Colonic mucosa (tissue), 4 donors: ENCODE results near the gene RACGAP1. TPM values are rescaled to one million over a fixed set of nuclear protein-coding genes. Genes with fewer than 3 reads are reported as not detected.
"Not testable (repeated sequence)": the region's sequence is repeated elsewhere in the genome, so short reads cannot be mapped to it uniquely, and the experiment has no call there.

ENCODE experiments used
- DNase-seq: peaks from one replicate; pipeline ENCODE4 v3.0.0-alpha.2; 2020
- H3K27ac ChIP-seq: fragments of 200-600 bp; one replicate; pipeline ENCODE4 v1.8.0; 2021
- H3K27me3 ChIP-seq: fragments of 200-600 bp; one replicate; pipeline ENCODE4 v1.8.0; 2021
- H3K36me3 ChIP-seq: fragments of 200-600 bp; one replicate; pipeline ENCODE4 v1.8.0; 2021
- H3K4me1 ChIP-seq: fragments of 200-600 bp; one replicate; pipeline ENCODE4 v1.8.0; 2021; ENCODE audit warnings: mild to moderate bottlenecking
- H3K4me3 ChIP-seq: fragments of 200-600 bp; one replicate; pipeline ENCODE4 v1.8.0; 2021
- H3K9ac ChIP-seq, 2 donors: one replicate each; pipeline ENCODE4 v1.7.0; 2013; ENCODE audit warnings: control low read depth in 2 of 2, low read depth in 2 of 2, low read length in 2 of 2
- H3K9me3 ChIP-seq: fragments of 200-600 bp; one replicate; pipeline ENCODE4 v1.8.0; 2021
- intact Hi-C: fragments of 100-400 bp; cut with DNase I; formaldehyde crosslinking; loops from one replicate; pipeline ENCODE4 v1.14.1; 2022
- total RNA-seq, 2 donors: library from RNA; stranded (reverse); fragmentation: NEBNext Ultra II Directional in 1 of 2; extraction: Animal tissue kit (Norgen Biotek cat#: 25700) in 1 of 2; gene quantifications; one replicate each; pipeline ENCODE4 v1.2.1, GENCODE V29; 2021
- TF ChIP-seq, protein P1 (sequence below): fragments of 200-600 bp; IDR thresholded peaks from one replicate; pipeline ENCODE4 v1.8.0; 2022; ENCODE audit warnings: antibody characterized with exemption, mild to moderate bottlenecking
- donor health status: healthy.
- donor health status: DM: no; HTN: no; CAD: no.
- donor health status: DM: no; HTN: no; CAD: no.

RACGAP1 gene
- total RNA-seq, 2 donors from 2014 or later, result 36.2 to 83.8 TPM

DNA sequence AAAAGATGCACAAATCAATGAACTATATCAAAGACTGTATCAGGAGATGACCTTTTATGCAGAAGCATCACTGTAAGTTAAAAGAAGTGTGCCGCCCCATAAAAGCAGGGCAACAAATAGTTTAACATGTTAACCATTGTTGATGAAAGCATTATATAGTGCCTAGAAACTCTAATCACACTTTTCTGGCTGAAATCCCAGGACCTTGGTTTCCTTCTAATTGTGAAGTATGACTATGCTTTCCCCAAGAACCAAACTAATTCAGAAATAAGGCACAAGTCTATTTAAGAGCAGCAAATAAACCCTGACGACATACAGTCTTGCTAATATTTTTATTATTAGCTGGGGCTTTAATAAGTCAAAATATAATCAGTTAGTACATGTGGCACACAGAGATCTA, 21.7 kb downstream of the RACGAP1 start:
- intact Hi-C loops, result no loop called here
- no peaks in the 10 kb centered on the region for H3K36me3 ChIP-seq
- H3K9me3 ChIP-seq, result no peaks in the 10 kb centered on the region
- H3K4me3 ChIP-seq, result no peak overlapping the region
- H3K4me1 ChIP-seq, result no peaks in the 10 kb centered on the region
- H3K9ac ChIP-seq, result no peak overlapping the region
- TF ChIP-seq, protein P1, sequence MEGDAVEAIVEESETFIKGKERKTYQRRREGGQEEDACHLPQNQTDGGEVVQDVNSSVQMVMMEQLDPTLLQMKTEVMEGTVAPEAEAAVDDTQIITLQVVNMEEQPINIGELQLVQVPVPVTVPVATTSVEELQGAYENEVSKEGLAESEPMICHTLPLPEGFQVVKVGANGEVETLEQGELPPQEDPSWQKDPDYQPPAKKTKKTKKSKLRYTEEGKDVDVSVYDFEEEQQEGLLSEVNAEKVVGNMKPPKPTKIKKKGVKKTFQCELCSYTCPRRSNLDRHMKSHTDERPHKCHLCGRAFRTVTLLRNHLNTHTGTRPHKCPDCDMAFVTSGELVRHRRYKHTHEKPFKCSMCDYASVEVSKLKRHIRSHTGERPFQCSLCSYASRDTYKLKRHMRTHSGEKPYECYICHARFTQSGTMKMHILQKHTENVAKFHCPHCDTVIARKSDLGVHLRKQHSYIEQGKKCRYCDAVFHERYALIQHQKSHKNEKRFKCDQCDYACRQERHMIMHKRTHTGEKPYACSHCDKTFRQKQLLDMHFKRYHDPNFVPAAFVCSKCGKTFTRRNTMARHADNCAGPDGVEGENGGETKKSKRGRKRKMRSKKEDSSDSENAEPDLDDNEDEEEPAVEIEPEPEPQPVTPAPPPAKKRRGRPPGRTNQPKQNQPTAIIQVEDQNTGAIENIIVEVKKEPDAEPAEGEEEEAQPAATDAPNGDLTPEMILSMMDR, result no peak
- no peak for DNase-seq
- no peaks in the 10 kb centered on the region for H3K27me3 ChIP-seq
- no peak overlapping the region for H3K27ac ChIP-seq

DNA sequence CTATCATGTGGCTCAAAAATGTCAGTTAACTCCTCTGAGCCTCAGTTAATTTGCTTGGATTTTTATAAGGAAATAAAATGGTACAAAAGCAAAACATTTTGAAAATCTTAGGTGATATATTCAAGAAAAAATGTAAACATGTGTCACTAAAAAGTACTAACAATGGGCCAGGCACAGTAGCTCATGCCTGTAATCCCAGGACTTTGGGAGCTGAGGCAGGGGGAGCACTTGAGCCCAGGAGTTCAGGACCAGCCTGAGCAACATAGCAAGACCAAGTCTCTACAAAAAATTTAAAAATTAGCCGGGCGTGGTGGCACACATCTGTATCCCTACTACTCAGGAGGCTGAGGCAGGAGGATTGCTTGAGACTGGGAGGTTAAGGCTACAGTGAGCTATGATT, 26.8 kb downstream of the RACGAP1 start:
- Histone ChIP-seq H3K9me3 (no peaks in the 10 kb centered on the region), H3K27me3 (no peaks in the 10 kb centered on the region), H3K27ac (no peak overlapping the region), H3K4me1 (no peaks in the 10 kb centered on the region), H3K36me3 (no peaks in the 10 kb centered on the region), H3K4me3 (no peak overlapping the region), H3K9ac (no peak overlapping the region)
- intact Hi-C loops, result no loop called here
- TF ChIP-seq, protein P1, result no peak
- no peak for DNase-seq

DNA sequence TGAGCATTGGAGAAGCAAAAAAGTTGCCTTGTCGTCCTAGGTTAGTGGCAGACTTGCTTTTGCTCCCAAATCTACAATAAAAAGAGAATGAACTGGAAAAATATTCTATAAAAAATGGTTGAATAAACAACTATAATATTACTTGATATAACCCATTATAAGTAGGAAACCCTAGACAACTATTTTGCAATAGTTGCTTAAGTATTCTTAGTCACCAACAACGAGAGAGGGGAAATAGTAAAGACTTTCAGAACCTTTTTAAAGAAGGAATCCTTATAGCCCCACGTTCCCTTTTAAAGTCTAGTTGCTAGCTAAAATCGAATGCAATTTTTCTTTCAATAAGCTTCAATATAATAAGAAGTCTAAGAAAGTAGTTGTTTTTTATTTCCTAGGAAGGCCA, 35.0 kb downstream of the RACGAP1 start:
- no peaks in the 10 kb centered on the region for H3K9me3 ChIP-seq
- intact Hi-C loops, result no loop called here
- H3K4me1 ChIP-seq, result no peaks in the 10 kb centered on the region
- no peak for DNase-seq
- H3K4me3 ChIP-seq, result no peak overlapping the region
- no peaks in the 10 kb centered on the region for H3K36me3 ChIP-seq
- H3K27ac ChIP-seq, result no peak overlapping the region
- H3K9ac ChIP-seq, result no peak overlapping the region
- TF ChIP-seq, protein P1, result no peak
- no peaks in the 10 kb centered on the region for H3K27me3 ChIP-seq

DNA sequence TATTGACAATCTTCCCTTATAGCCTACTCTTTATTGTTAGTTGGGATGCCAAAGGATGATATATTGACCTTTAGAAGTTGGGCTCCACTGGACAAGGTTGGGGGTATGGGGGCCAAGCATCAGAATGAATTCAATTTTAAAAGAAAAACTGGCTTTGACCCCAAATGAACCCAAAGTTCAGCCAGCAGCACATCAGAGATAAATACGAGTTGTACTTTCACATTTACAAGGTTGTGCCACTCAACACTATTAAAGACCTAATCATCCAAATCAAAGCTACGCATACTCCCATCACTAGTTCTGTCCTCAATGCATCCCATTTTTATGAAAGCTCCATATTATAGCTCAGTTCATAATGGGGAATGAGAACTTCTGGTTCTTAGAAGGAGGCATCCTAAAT, 35.9 kb downstream of the RACGAP1 start:
- H3K27ac ChIP-seq, H3K9ac ChIP-seq, H3K36me3 ChIP-seq, DNase-seq, intact Hi-C loops, H3K9me3 ChIP-seq, H3K4me3 ChIP-seq, H3K4me1 ChIP-seq, H3K27me3 ChIP-seq: not testable (repeated sequence)

DNA sequence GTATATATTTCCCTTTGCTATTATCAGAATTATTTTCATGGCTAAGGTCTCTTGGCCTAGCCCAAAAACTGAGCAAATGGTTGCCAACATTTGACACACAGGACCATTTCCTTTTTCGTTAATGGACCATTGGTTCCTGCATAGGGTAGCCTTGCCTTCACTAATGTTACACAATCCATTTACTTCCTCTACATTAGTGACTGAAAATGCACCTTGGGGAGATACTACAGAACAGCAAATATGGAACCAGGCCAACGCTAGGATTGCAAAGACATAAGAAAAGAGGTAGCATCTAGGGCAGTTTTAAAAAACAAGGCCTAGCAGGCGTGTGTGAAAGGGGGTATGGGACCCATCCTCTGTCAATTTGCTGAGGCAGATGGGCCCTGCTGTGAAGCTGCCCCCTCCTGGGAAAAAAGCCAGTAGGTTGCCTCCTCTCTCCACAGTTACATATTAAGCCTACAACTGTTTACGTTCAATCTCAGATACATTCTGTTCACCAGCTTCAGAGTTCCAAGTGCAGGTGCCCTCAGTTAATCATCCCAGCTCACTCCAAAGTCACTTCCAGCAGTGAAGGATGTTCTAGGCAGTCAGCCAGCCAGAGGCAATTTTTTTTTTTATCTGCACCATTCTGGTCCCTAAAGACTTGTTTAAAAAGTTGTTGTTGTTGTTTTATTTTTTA, 37.5 kb downstream of the RACGAP1 start:
- H3K27me3 ChIP-seq, result no peaks in the 10 kb centered on the region
- H3K9me3 ChIP-seq, result no peaks in the 10 kb centered on the region
- DNase-seq, result no peak
- H3K9ac ChIP-seq, result no peak overlapping the region
- H3K36me3 ChIP-seq, result no peaks in the 10 kb centered on the region
- H3K27ac ChIP-seq, result no peak overlapping the region
- H3K4me3 ChIP-seq, result no peak overlapping the region
- intact Hi-C loops, result no loop called here
- H3K4me1 ChIP-seq, result no peaks in the 10 kb centered on the region
- TF ChIP-seq, protein P1, result no peak

DNA sequence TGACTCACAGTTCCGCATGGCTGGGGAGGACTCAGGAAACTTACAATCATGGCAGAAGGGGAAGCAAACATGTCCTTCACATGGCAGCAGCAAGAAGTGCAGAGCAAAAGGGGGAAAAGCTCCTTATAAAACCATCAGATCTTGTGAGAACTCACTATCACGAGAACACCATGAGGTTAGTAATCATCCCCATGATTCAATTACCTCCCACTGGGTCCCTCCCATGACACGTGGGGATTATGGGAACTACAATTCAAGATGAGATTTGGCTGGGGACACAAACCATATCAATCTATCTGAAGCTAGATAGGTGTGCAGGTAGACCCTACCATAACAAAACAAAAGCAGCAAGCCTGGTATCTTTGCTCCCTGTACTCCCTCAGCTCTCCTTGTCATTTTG, 38.8 kb downstream of the RACGAP1 start:
- H3K9me3 ChIP-seq, H3K36me3 ChIP-seq, H3K27me3 ChIP-seq, H3K9ac ChIP-seq, H3K4me1 ChIP-seq, H3K27ac ChIP-seq, intact Hi-C loops, DNase-seq, H3K4me3 ChIP-seq: not testable (repeated sequence)
